Measurements from ENCODE around the gene RYR2. TPM values are rescaled to one million over a fixed set of nuclear protein-coding genes. Genes with fewer than 3 reads are reported as not detected.

The RYR2 gene
- total and polyA plus RNA-seq, 9 of the 15 experiments (the other 6 are each of a cell fraction or from before 2014, with no cell fraction given): 0.03 to 0.42 (median 0.14) TPM

GRCh38 chr1:237029240-237029639 is 12.7 kb upstream of the RYR2 start:
- no peaks in the 10 kb centered on the region for H3K79me2 ChIP-seq (ENCODE audit: control insufficient read depth, insufficient read depth, low read length)
- no peak overlapping the region for H2AFZ ChIP-seq (ENCODE audit: low read depth, low read length)
- no peak overlapping the region for H3K4me2 ChIP-seq (ENCODE audit: insufficient read depth, low read length)
- no peak overlapping the region for H3K27ac ChIP-seq (ENCODE audit: extremely low read depth, low read depth, low read length)
- in situ Hi-C loops (cut with MboI) (no loop called here), intact Hi-C loops (cut with micrococcal nuclease) (no loop called here)
- H3K27me3 ChIP-seq (ENCODE audit: control insufficient read depth in 2 of 2, insufficient read depth in 2 of 2, low read length in 2 of 2): no peaks in the 10 kb centered on the region
- TF ChIP-seq MYC (IDR thresholded peaks at IDR 0.05; ENCODE audit: low read depth, low read length): no peak
- TF ChIP-seq MYC (CRISPR knock-in tag; IDR thresholded peaks at IDR 0.05; ENCODE audit: borderline replicate concordance, low read depth): no peak
- TF ChIP-seq CSDE1 (IDR thresholded peaks at IDR 0.05): no peak
- no peak for TF ChIP-seq GTF2F1 (IDR thresholded peaks at IDR 0.05; ENCODE audit: low read depth, low read length)
- no peak for TF ChIP-seq TSHZ1 (CRISPR knock-in tag; IDR thresholded peaks at IDR 0.05)
- no peak for TF ChIP-seq USF1 (CRISPR knock-in tag; IDR thresholded peaks at IDR 0.05)
- TF ChIP-seq THRAP3 (IDR thresholded peaks at IDR 0.05; ENCODE audit: borderline replicate concordance): no peak
- no peak for TF ChIP-seq HNRNPUL1 (IDR thresholded peaks at IDR 0.05; ENCODE audit: low read length)
- no peak for TF ChIP-seq KDM4B (IDR thresholded peaks at IDR 0.05; ENCODE audit: borderline replicate concordance in 2 of 2, low read depth in 1 of 2)
- no peak for TF ChIP-seq YBX1 (IDR thresholded peaks at IDR 0.05)
- TF ChIP-seq KAT2B (IDR thresholded peaks at IDR 0.05; ENCODE audit: low read depth, low read length): no peak
- TF ChIP-seq, protein P1, sequence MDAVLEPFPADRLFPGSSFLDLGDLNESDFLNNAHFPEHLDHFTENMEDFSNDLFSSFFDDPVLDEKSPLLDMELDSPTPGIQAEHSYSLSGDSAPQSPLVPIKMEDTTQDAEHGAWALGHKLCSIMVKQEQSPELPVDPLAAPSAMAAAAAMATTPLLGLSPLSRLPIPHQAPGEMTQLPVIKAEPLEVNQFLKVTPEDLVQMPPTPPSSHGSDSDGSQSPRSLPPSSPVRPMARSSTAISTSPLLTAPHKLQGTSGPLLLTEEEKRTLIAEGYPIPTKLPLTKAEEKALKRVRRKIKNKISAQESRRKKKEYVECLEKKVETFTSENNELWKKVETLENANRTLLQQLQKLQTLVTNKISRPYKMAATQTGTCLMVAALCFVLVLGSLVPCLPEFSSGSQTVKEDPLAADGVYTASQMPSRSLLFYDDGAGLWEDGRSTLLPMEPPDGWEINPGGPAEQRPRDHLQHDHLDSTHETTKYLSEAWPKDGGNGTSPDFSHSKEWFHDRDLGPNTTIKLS (IDR thresholded peaks at IDR 0.05; ENCODE audit: borderline replicate concordance, low read depth): no peak
- TF ChIP-seq ZEB2 (IDR thresholded peaks at IDR 0.05): no peak
- H3K9me3 ChIP-seq (replicated peaks; ENCODE audit: control insufficient read depth, insufficient read depth, low read depth, low read length): no peaks in the 10 kb centered on the region
- WGBS (ENCODE audit: insufficient coverage, low coverage, missing lambda C conversion rate): 2% methylated on average over 3 of the region's 3 CpGs
- ATAC-seq (no peak), DNase-seq (ENCODE audit: extremely low read depth in 1 of 4, low spot score in 3 of 4) (no peak), FAIRE-seq (no peak)
- no peaks in the 10 kb centered on the region for H3K4me1 ChIP-seq (replicated peaks in 1 of 2; ENCODE audit: control insufficient read depth in 2 of 2, insufficient read depth in 2 of 2, low read length in 2 of 2)
- H3K9me1 ChIP-seq (ENCODE audit: control insufficient read depth, insufficient read depth, low read length): no peaks in the 10 kb centered on the region
- BruUV-seq (replicated peaks): no TSS peak
- H3K4me3 ChIP-seq: no peak overlapping the region
- H3K9ac ChIP-seq (ENCODE audit: insufficient read depth in 1 of 2, low read depth in 2 of 2, low read length in 2 of 2): no peak overlapping the region
- no peaks in the 10 kb centered on the region for H4K20me1 ChIP-seq (replicated peaks; ENCODE audit: control insufficient read depth, insufficient read depth, low read length)
- CTCF ChIA-PET (ENCODE audit: low intra/inter-chr PET ratio): no interaction called here
- POLR2A ChIA-PET: no interaction called here
- H3K36me3 ChIP-seq (ENCODE audit: control insufficient read depth, insufficient read depth, low read length): no peaks in the 10 kb centered on the region
